Smooth muscle cell of the brain vasculature (primary cell): Measurements from ENCODE around the gene ARL17A.
"Not testable (repeated sequence)": the region's sequence is repeated elsewhere in the genome, so short reads cannot be mapped to it uniquely, and the experiment has no call there.

Experiments
- DNase-seq: peaks from one replicate; pipeline ENCODE4 v3.0.0-alpha.2; 2012; ENCODE audit warnings: low read depth, low spot score

ARL17A gene

DNA sequence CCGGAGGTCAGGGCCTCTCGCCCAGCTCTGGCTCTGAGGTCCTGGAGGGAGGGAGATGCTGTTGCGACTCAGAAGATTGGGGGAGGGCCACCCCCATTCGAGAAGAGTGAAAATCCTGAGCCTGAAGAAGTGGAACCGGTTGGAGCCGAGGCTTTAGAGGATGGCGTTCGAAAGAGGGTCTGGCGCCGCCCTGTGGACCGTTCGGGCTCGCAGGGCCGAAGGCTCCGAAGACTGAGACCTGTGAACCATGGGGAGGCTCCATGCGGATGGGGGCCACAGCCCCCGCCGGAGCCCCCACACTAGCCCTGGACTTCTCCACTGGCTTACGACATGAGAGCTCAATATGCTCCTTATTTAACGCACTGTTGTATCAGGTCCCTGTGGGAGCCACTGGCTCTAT, 20.3 kb downstream of the ARL17A start:
- not testable (repeated sequence) for DNase-seq

GRCh38 chr17:46548607-46549006, 30.9 kb downstream of the ARL17A start:
- not testable (repeated sequence) for DNase-seq

GRCh38 chr17:46534716-46535115, 44.8 kb downstream of the ARL17A start:
- DNase-seq, result not testable (repeated sequence)

DNA sequence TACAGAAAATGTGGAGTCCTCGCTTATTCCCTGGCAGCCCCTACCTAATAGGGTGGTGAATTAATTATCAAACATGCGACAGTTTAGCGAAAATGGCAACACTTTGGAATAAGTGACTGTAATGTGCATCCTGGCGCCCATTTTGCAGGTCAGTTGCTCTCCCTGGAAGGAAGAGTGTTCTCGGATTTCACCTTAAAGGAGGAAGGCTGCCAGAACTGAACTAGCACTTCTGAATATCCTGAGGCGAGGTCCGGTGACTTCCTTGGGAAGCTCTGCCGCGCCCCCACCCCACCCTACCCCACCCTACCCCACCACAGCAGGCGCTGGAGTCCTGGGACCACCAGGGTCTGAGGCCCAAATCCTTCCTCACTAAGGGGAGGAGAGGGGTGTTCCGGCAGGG, 67.3 kb downstream of the ARL17A start, which contains the start of gene LRRC37A2:
TSS of gene LRRC37A2 (plus strand) at position 301 of the 400 bp plus-strand sequence. CDS start 245 bp downstream, outside the sequence.
- not testable (repeated sequence) for DNase-seq

DNA sequence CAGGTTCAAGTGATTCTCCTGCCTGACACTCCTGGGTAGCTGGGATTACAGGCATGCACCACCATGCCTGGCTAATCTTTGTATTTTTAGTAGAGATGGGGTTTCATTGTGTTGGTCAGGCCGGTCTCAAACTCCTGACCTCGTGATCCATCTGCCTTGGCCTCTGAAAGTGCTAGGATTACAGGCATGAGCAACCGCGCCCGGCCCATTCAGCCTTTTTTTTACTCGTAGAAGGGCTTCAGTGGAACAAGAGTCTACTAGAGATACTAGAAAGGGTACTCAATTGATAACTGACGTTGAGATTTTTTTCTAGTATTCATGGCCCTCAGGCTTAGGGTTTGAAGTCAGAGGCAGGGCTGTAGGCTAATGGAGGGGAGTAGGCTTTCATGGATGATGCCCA, 73.6 kb downstream of the ARL17A start:
- not testable (repeated sequence) for DNase-seq

- DNase-seq, result not testable (repeated sequence)
Observed at GRCh38 chr17:46499437-46500139, 79.9 kb downstream of the ARL17A start.

DNA sequence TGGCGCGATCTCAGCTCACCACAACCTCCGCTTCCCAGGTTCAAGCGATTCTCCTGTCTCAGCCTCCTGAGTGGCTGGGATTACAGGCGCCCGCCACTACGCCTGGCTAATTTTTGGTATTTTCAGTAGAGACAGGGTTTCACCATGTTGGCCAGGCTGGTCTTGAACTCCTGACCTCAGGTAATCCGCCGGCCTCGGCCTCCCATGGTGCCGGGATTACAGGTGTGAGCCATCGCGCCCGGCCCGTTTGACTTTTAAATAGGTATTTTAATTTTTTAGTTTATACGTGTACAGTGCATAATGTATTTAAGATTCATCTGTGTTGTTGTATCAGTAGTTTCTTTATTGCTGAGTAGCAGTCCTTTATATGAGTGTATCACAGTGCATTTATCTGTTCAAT, 87.5 kb downstream of the ARL17A start:
- not testable (repeated sequence) for DNase-seq

- DNase-seq, result not testable (repeated sequence)
Observed at GRCh38 chr17:46481310-46481709, 98.2 kb downstream of the ARL17A start.

DNA sequence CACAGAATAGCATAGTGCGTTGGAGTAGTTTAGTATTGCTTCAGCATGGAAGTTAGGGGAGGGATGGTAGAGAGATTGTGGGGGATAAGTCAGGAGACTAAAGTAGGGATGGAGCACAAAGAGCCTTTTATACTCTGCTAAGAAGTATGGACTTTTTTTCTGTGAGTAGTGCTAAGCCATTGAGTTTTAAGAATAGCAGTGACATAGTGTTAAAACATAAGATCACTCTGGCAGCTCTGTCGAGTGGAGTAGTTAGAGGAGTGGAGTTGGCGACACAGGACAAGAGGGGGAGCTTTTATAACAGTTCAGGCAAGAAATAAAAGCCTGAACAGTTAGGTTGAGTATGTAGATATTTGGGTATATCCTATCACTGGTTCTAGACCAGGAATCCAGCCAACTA, 100.7 kb downstream of the ARL17A start:
- not testable (repeated sequence) for DNase-seq

DNA sequence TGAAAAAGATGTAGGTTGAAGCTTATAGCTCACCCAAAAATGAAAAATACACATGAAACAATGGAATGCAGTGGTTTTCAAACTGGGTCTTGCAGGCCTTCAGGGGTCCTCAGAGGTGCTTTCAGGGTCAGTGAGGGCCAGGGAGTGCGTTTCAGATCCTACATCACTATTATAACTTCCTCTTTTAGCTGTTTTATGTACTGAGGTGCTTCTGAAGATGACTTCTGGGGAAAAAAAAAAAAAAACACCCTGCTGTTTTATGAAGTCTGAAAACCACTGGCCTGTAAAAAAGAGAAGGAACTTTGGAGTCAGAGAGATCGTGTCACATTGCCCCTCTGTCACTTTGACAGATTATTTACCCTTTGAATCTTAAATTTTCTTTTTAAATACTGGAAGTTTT, 103.9 kb downstream of the ARL17A start:
- not testable (repeated sequence) for DNase-seq

GRCh38 chr17:46474489-46474888, 105.0 kb downstream of the ARL17A start:
- not testable (repeated sequence) for DNase-seq

DNA sequence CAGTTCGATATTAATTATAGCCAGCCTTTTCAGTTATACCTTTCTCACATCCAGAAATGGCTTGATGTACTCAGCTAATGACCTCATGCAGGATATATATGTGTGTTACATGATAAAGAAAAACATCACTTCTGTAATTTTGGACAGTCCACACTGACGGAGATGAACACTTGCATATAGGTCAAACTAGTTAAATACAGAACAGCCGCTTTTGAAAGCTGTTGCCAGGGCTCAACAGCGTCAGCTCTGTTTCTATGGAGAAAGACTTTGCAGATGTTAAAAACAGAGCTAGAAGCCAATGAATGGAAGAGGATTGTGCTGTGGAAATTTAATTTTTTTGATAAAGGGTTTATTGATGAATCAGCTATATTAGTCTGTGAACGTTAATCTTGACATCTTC, 111.9 kb downstream of the ARL17A start:
- not testable (repeated sequence) for DNase-seq
